HCT116 (cell line): Measurements from ENCODE around the gene TSPAN5. TPM values are rescaled to one million over a fixed set of nuclear protein-coding genes. Genes with fewer than 3 reads are reported as not detected.

ENCODE experiments used
- ATAC-seq: fragments of 200-7000 bp; cut with Tn5 transposase; 2 replicates; pipeline ENCODE4 v1.9.1; 2020; ENCODE audit warnings: mild to moderate bottlenecking, moderate library complexity
- BruUV-seq: library from RNA; stranded (reverse); fragments of 400-500 nt; replicated peaks from 2 replicates; lab custom pipeline; 2021; lab: Mats Ljungman, UMichigan
- CTCF ChIA-PET: fragments of 300-600 bp; sonication (Branson Sonifier 250); formaldehyde crosslinking; loops from one replicate; lab custom pipeline; 2021; ENCODE audit warnings: antibody characterized with exemption; lab: Charles Lee
- POLR2A ChIA-PET: fragments of 300-600, 350-600 bp; sonication (Branson Sonifier 250); formaldehyde crosslinking; loops from one replicate; lab custom pipeline; 2021; ENCODE audit warnings: antibody characterized with exemption; lab: Charles Lee
- RAD21 ChIA-PET, 2 experiments: fragments of 300-600 bp; sonication (Branson Sonifier 250); formaldehyde crosslinking; loops; one replicate each; lab custom pipeline; 2023; ENCODE audit warnings: low total read pairs in 2 of 2; ENCODE audit not compliant: uncharacterized antibody in 2 of 2, unreplicated experiment in 2 of 2, low non-redundant PET in 1 of 2; lab: Charles Lee
- DNase-seq: peaks from one replicate; pipeline ENCODE4 v3.0.0-alpha.2; 2010; ENCODE audit warnings: low read depth, low spot score
- H2AFZ ChIP-seq: fragments of 200-600 bp; shearing (Covaris generic), sonication (generic); 2 replicates; pipeline ENCODE4 v1.6.1; 2017; ENCODE audit warnings: low read depth, mixed run types, mixed read lengths, antibody characterized with exemption, low read length; ENCODE audit not compliant: poor library complexity, severe bottlenecking
- H3K27ac ChIP-seq: 2 replicates; pipeline ENCODE4 v1.5.1; 2012; ENCODE audit warnings: low read depth, low read length
- H3K27me3 ChIP-seq: fragments of 200-600 bp; sonication (generic); 2 replicates; pipeline ENCODE4 v1.6.1; 2016; ENCODE audit warnings: mixed run types, low read length, mixed read lengths; ENCODE audit not compliant: insufficient read depth
- H3K36me3 ChIP-seq, 2 experiments: fragments of 200-500 bp in 1 of 2; fragments of 200-600 bp in 1 of 2; sonication (Bioruptor generic) in 1 of 2; sonication (generic) in 1 of 2; 2 replicates each; pipeline versions ENCODE4 v1.5.1 to v1.6.1; 2014 to 2016; ENCODE audit warnings: low read length in 2 of 2, inconsistent platforms in 1 of 2, mixed read lengths in 1 of 2, mixed run types in 1 of 2; ENCODE audit not compliant: insufficient read depth in 2 of 2, control insufficient read depth in 1 of 2
- H3K4me1 ChIP-seq, 2 experiments: fragments of 200-600 bp in 1 of 2; sonication (generic) in 1 of 2; 2 replicates each; pipeline versions ENCODE4 v1.5.1 to v1.6.1; 2012 to 2017; ENCODE audit warnings: low read length in 2 of 2, inconsistent platforms in 1 of 2, mild to moderate bottlenecking in 1 of 2, mixed read lengths in 1 of 2, mixed run types in 1 of 2, moderate library complexity in 1 of 2; ENCODE audit not compliant: insufficient read depth in 2 of 2, control insufficient read depth in 1 of 2
- H3K4me2 ChIP-seq: fragments of 200-600 bp; sonication (generic); 2 replicates; pipeline ENCODE4 v1.6.1; 2017; ENCODE audit warnings: mixed run types, low read length, mixed read lengths
- H3K4me3 ChIP-seq, 2 experiments: fragments of 200-600 bp in 1 of 2; sonication (generic) in 1 of 2; replicated peaks in 1 of 2; 2 replicates each; pipeline ENCODE4 v1.5.1; 2011 to 2016; ENCODE audit warnings: low read length in 2 of 2, control low read depth in 1 of 2, low read depth in 1 of 2, mild to moderate bottlenecking in 1 of 2, mixed read lengths in 1 of 2, mixed run types in 1 of 2
- H3K79me2 ChIP-seq: fragments of 200-600 bp; sonication (generic); 2 replicates; pipeline ENCODE4 v1.6.1; 2017; ENCODE audit warnings: mild to moderate bottlenecking, mixed run types, low read length, moderate library complexity, mixed read lengths; ENCODE audit not compliant: insufficient read depth
- H3K9ac ChIP-seq: fragments of 200-600 bp; sonication (generic); 2 replicates; pipeline ENCODE4 v1.6.1; 2016; ENCODE audit warnings: low read length, mixed read lengths
- H3K9me2 ChIP-seq: fragments of 200-600 bp; sonication (generic), shearing (Covaris generic); 2 replicates; pipeline ENCODE4 v1.6.1; 2017; ENCODE audit warnings: mixed run types, mild to moderate bottlenecking, moderate library complexity; ENCODE audit not compliant: insufficient read depth
- H3K9me3 ChIP-seq, 2 experiments: fragments of 200-500 bp in 1 of 2; fragments of 200-600 bp in 1 of 2; sonication (Bioruptor generic) in 1 of 2; sonication (generic) in 1 of 2; 2 replicates each; pipeline ENCODE4 v1.6.1; 2014 to 2017; ENCODE audit warnings: low read length in 2 of 2, mixed read lengths in 2 of 2, inconsistent platforms in 1 of 2, low read depth in 1 of 2, mild to moderate bottlenecking in 1 of 2, mixed run types in 1 of 2, moderate library complexity in 1 of 2; ENCODE audit not compliant: control insufficient read depth in 1 of 2, insufficient read depth in 1 of 2
- H4K20me1 ChIP-seq: fragments of 200-600 bp; sonication (generic), shearing (Covaris generic); 2 replicates; pipeline ENCODE4 v1.6.1; 2017; ENCODE audit warnings: mixed run types, mild to moderate bottlenecking, moderate library complexity; ENCODE audit not compliant: insufficient read depth
- ELF1 ChIP-seq: IDR thresholded peaks from 2 replicates; pipeline ENCODE4 v1.6.1; 2012; ENCODE audit warnings: low read depth, borderline replicate concordance
- EZH2phosphoT487 ChIP-seq: fragments of 200-600 bp; IDR thresholded peaks from 2 replicates; pipeline ENCODE4 v1.6.1; 2018; ENCODE audit warnings: antibody characterized with exemption, borderline replicate concordance
- FOSL1 ChIP-seq: IDR thresholded peaks from 2 replicates; pipeline ENCODE4 v1.6.1; 2012; ENCODE audit warnings: low read depth
- POLR2AphosphoS5 ChIP-seq: IDR thresholded peaks from 2 replicates; pipeline ENCODE4 v1.6.1; 2011; ENCODE audit warnings: mild to moderate bottlenecking, low read depth, low read length, moderate library complexity
- RAD21 ChIP-seq: IDR thresholded peaks from 2 replicates; pipeline ENCODE4 v1.6.1; 2012; ENCODE audit warnings: low read depth, mild to moderate bottlenecking
- SIN3A ChIP-seq: IDR thresholded peaks from 2 replicates; pipeline ENCODE4 v1.6.1; 2012; ENCODE audit warnings: low read depth
- SP1 ChIP-seq: IDR thresholded peaks from 2 replicates; pipeline ENCODE4 v1.6.1; 2012; ENCODE audit warnings: low read depth
- SRF ChIP-seq: IDR thresholded peaks from 2 replicates; pipeline ENCODE4 v1.6.1; 2012; ENCODE audit warnings: low read depth
- ZBTB33 ChIP-seq: IDR thresholded peaks from 2 replicates; pipeline ENCODE4 v1.6.1; 2011; ENCODE audit warnings: mild to moderate bottlenecking, low read length, moderate library complexity; ENCODE audit not compliant: insufficient replicate concordance; ENCODE audit errors: extremely low read depth
- ZFX ChIP-seq: fragments of 450-650 bp; IDR thresholded peaks from 2 replicates; pipeline ENCODE4 v1.6.1; 2017
- ZNF274 ChIP-seq: fragments of 200-500 bp; sonication (Bioruptor generic); IDR thresholded peaks from 2 replicates; pipeline ENCODE4 v1.6.1; 2014; ENCODE audit warnings: mild to moderate bottlenecking, low read depth, low read length, inconsistent platforms
- intact Hi-C: fragments of 100-400 bp; cut with micrococcal nuclease; formaldehyde crosslinking; loops from 2 replicates; pipeline ENCODE4 v1.10.0; 2022
- total RNA-seq: library from RNA; stranded (reverse); gene quantifications from one replicate; pipeline ENCODE4 v1.2.1, GENCODE V29; 2021; ENCODE audit not compliant: unreplicated experiment

TSPAN5 gene
- total RNA-seq, 1 experiment from 2014 or later, result 56.8 TPM

GRCh38 chr4:98522636-98523395 is 135.6 kb downstream of the TSPAN5 start (continued):
- no peak for TF ChIP-seq ELF1
- peak; percentile 63 for TF ChIP-seq SRF
- no peak for TF ChIP-seq EZH2phosphoT487

GRCh38 chr4:98522062-98522461 is 136.3 kb downstream of the TSPAN5 start:
- Histone ChIP-seq H3K4me3 (peak overlapping the region in 1 of 2 experiments; percentile 25; a peak in 2 of 4 replicates), H4K20me1 (no peaks in the 10 kb centered on the region), H3K27ac (peak overlapping the region; percentile 64; the same call in 1 of the 2 replicates), H3K9ac (peak overlapping the region; percentile 11), H3K9me2 (no peaks in the 10 kb centered on the region), H2AFZ (no peak overlapping the region), H3K4me1 (peaks cover 61 to 96% of the 10 kb centered on the region in 2 experiments), H3K4me2 (peak overlapping the region; percentile 65), H3K79me2 (peaks cover 94% of the 10 kb centered on the region), H3K36me3 (no peaks in the 10 kb centered on the region), H3K27me3 (no peaks in the 10 kb centered on the region), H3K9me3 (no peaks in the 10 kb centered on the region)
- ATAC-seq (no peak), DNase-seq (no peak)
- no TSS peak for BruUV-seq
- CTCF ChIA-PET, result no interaction called here
- no peak for TF ChIP-seq ELF1
- no peak for TF ChIP-seq RAD21
- TF ChIP-seq SP1, result no peak
- POLR2A ChIA-PET, result interaction anchor here (1.3 kb wide), 1 partner anchor 15 kb away, joined by 3 read pairs; no protein-coding TSS in a partner anchor
- intact Hi-C loops, result no loop called here
- RAD21 ChIA-PET, result interaction anchor here in 1 of 2 experiments (1.1 kb wide), 1 partner anchor 55 kb away, joined by 3 read pairs; no protein-coding TSS in a partner anchor

GRCh38 chr4:98521486-98521885 is 136.9 kb downstream of the TSPAN5 start:
- Histone ChIP-seq H3K27ac (no peak overlapping the region), H3K4me3 (no peak overlapping the region), H4K20me1 (no peaks in the 10 kb centered on the region), H3K9me3 (no peaks in the 10 kb centered on the region), H3K9me2 (no peaks in the 10 kb centered on the region), H3K27me3 (no peaks in the 10 kb centered on the region), H3K9ac (0 out of 2 replicates have a peak overlapping the region, but pooled peaks have one; percentile 13), H3K79me2 (peaks cover 94% of the 10 kb centered on the region), H3K4me1 (peaks cover 67 to 96% of the 10 kb centered on the region in 2 experiments), H3K4me2 (peak overlapping the region; percentile 65; the same call in 1 of the 2 replicates), H3K36me3 (no peaks in the 10 kb centered on the region), H2AFZ (no peak overlapping the region)
- RAD21 ChIA-PET, result no interaction called here
- no peak for ATAC-seq
- CTCF ChIA-PET, result no interaction called here
- TF ChIP-seq FOSL1 (no peak), POLR2AphosphoS5 (no peak), ZFX (no peak), ELF1 (no peak), ZBTB33 (no peak), SIN3A (no peak), ZNF274 (no peak)
- DNase-seq, result no peak
- POLR2A ChIA-PET, result interaction anchor here (1.3 kb wide), 1 partner anchor 15 kb away, joined by 3 read pairs; no protein-coding TSS in a partner anchor
- BruUV-seq, result no TSS peak
- intact Hi-C loops, result no loop called here
